Duodenal mucosa (tissue), 2 donors: ENCODE measurements around the gene UNC5B.

ENCODE experiments used
- H3K27ac ChIP-seq: one replicate; pipeline ENCODE4 v1.7.0; 2013; ENCODE audit warnings: low read depth, low read length
- H3K27me3 ChIP-seq, 2 donors: one replicate each; pipeline ENCODE4 v1.7.0; 2013; ENCODE audit warnings: low read length in 2 of 2, control low read depth in 1 of 2; ENCODE audit not compliant: insufficient read depth in 2 of 2, control insufficient read depth in 1 of 2
- H3K36me3 ChIP-seq, 2 donors: one replicate each; pipeline ENCODE4 v1.7.0; 2013; ENCODE audit warnings: low read length in 2 of 2, control low read depth in 1 of 2; ENCODE audit not compliant: insufficient read depth in 2 of 2, control insufficient read depth in 1 of 2
- H3K4me1 ChIP-seq, 2 donors: one replicate each; pipeline ENCODE4 v1.7.0; 2013; ENCODE audit warnings: low read length in 2 of 2, control low read depth in 1 of 2; ENCODE audit not compliant: insufficient read depth in 2 of 2, control insufficient read depth in 1 of 2
- H3K4me3 ChIP-seq, 2 donors: one replicate each; pipeline ENCODE4 v1.7.0; 2013; ENCODE audit warnings: low read length in 2 of 2, low read depth in 1 of 2
- H3K9ac ChIP-seq, 2 donors: one replicate each; pipeline ENCODE4 v1.7.0; 2013; ENCODE audit warnings: low read length in 2 of 2, low read depth in 1 of 2
- H3K9me3 ChIP-seq, 2 donors: one replicate each; pipeline ENCODE4 v1.7.0; 2013; ENCODE audit warnings: low read length in 2 of 2, control low read depth in 1 of 2; ENCODE audit not compliant: control insufficient read depth in 1 of 2

UNC5B gene

DNA sequence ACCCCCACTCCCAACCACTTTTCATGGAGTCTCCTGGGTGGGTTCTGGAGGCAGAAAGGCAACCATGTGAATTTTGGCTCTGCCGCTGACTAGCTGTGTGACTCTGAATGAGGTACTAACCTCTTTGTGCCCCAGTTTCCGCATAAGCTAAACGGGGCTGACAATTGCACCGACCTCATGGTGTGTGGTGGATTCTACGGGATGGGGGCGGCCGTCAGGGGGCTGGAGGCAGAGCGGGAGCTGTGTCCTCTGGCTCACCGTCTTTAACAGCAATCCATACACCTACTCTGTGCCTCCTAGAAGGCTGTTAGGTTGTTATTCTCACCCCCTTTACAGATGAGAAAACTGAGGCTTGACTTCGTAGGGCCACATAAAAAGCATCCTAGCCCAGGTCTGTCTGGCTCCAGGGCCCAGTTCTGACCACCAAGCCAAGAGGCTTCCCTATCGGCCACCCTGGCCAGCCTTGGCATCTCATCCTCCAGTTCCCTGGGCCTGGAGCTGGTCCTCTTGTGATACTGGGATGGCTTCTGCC is 102.4 kb downstream of the UNC5B start:
- Histone ChIP-seq H3K27ac (no peak overlapping the region), H3K36me3 (no peaks in the 10 kb centered on the region), H3K9ac (no peak overlapping the region), H3K4me3 (no peak overlapping the region), H3K9me3 (no peaks in the 10 kb centered on the region), H3K4me1 (peaks cover 13 to 14% of the 10 kb centered on the region in 2 donors), H3K27me3 (no peaks in the 10 kb centered on the region)

DNA sequence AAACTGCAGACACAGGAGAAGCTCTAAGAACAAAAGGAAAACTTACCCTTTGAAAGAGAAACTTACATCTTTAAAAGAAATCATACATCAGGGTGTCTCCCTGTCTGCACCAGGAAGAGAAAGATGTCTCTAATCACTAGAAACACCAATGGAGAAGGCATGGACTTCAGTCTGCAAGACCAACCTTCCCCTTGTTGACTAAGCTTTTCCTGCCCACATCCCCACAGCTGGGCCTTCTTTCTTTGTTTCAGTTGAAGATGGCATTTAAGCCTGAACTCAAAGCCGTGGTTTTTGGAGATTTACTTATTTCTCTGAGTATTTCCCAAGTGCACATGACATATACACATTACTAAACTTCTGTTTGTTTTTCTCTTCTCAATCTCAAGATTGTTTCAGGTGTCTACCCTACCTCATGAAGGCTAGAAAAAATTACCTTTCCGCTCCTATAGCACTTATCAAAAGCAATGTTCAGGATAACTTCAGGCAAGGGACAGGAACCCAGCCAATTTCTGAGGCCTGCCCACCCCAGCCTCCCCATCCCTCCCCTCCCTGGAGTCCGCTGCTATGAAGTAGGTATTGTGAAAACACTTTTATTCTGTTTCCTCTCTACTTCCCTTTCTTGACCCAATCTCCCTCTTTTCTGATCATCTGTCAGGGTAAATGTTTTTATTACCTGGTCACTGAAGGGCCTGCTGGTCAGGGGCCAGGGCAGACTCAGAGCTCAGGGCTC is 103.9 kb downstream of the UNC5B start:
- Histone ChIP-seq H3K9me3 (no peaks in the 10 kb centered on the region), H3K27me3 (no peaks in the 10 kb centered on the region), H3K9ac (no peak overlapping the region), H3K4me3 (no peak overlapping the region), H3K27ac (no peak overlapping the region), H3K4me1 (peaks cover 16 to 17% of the 10 kb centered on the region in 2 donors), H3K36me3 (no peaks in the 10 kb centered on the region)

DNA sequence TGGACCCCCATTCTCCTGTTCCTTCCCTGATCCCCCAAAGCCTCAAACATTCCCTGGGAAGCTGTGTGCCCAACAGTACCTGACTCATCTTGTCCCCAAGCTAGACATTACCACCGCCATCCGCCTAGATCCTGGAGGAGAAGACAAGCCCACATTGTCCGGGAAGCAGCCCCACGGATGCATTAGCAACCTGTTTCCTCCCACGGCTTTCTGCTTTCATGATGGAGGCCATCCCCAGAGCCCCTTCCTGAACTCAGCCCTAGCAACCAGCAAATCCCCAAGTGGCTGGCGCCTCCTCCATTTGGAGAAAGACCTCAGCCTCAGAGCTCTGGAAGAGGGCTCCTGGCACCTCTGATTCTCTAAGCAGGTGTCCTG is 104.4 kb downstream of the UNC5B start:
- no peaks in the 10 kb centered on the region for H3K36me3 ChIP-seq
- peaks cover 16 to 17% of the 10 kb centered on the region in 2 donors for H3K4me1 ChIP-seq
- no peaks in the 10 kb centered on the region for H3K27me3 ChIP-seq
- H3K9me3 ChIP-seq, result no peaks in the 10 kb centered on the region
- H3K4me3 ChIP-seq, result no peak overlapping the region
- no peak overlapping the region for H3K9ac ChIP-seq
- no peak overlapping the region for H3K27ac ChIP-seq

DNA sequence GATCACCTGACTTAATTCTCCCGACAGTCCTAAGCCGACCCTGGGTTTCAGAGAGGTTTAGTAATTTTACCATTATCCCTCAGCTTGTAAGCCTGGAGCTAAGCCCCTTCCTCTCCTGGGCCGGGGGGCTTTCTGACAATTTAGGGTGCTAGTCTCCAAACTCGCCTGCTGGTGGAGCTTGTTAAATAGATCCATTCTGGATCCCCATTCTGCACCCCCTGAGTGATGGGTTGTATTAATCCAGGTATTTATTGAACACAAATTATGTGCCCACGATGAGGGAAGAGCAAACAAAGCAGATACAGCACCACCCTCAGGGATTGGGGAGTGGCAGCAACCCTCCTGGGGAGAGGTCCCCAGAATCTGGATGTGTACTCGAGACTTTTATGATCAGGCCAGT is 105.4 kb downstream of the UNC5B start:
- Histone ChIP-seq H3K27me3 (no peaks in the 10 kb centered on the region), H3K36me3 (peaks cover 0 to under 1% of the 10 kb centered on the region in 2 donors), H3K4me3 (no peak overlapping the region), H3K9me3 (no peaks in the 10 kb centered on the region), H3K9ac (no peak overlapping the region), H3K4me1 (peaks cover 16 to 17% of the 10 kb centered on the region in 2 donors), H3K27ac (no peak overlapping the region)

DNA sequence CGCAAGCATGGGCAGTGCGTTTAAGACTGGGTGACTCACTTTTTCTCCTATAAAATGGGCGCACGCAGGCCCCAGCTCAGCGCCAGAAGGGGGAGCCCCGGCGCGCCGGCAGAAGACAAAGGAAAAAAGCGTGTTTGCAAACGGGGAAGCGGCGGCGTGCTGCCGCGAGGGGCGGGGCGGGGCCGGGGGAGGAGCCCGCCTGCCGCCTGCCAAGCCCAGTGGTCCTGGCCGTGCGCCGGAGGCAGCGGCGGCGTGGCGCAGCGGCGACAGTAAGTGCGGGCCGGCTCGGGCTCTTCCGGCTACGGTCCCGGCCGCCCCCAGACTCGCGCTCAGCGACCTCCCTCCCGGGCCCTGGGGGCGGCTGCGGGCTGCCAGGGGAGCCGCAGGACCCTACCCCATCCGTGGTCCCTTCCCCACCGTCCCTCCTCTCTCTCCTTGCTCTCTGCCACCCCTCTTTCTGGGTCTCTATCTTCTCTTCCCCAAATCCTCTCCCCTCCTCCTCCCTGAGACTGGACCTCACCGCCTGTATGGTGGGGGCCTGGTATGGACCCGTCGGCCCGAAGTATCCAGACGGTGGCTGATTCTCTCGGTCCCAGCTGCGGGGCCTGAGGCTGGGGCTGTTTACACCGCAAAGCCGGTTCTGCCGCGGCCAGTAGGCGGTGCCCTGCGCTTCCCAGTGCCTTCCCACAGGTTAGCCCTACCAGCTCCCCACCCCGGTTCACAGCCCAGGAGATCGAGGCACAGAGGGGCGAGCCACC is 106.9 kb downstream of the UNC5B start, which contains the start of gene SLC29A3:
Gene SLC29A3 (plus strand): TSS at position 218 of the 758 bp plus-strand sequence. CDS start 51 bp downstream, at position 269.
- peak within 1 kb of the TSS; percentile 53 to 73 for H3K9ac ChIP-seq
- no peak within 1 kb of the TSS for H3K27ac ChIP-seq
- H3K9me3 ChIP-seq, result no peaks in the 10 kb centered on the region
- H3K4me3 ChIP-seq, result peak within 1 kb of the TSS; percentile 69 to 78
- no peaks in the 10 kb centered on the region for H3K27me3 ChIP-seq
- peaks cover 0 to 8% of the 10 kb centered on the region in 2 donors for H3K36me3 ChIP-seq
- H3K4me1 ChIP-seq, result peaks cover 8 to 11% of the 10 kb centered on the region in 2 donors

DNA sequence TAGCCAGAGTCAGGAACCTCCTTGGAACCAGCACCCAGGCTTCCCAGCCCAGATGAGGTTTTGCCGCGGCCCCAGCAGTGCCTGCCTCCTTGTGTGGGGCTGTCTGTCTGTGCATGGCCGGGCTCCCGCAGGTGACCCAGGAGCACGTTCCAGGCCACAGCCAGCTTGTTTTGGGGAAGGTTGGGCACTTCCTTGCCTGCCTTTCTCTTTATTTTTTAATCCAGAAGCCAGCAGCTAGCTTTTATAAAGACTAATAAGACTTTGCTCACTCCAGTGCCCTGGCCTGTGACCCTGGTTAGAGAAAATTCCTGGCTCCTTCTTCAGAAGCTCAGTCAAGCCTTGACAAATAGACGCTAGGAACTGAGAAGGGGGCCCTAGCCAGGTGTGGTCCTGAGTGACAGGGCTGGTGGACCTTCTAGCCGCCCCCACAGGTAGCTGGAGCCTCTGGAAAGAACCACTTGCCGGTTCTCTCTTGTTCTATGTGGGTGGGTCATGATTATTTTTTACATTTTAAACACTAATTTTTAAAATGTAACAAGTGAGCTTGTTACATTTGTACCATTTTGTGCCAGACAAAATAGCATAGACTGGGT is 107.5 kb downstream of the UNC5B start:
- peaks cover 5 to 11% of the 10 kb centered on the region in 2 donors for H3K4me1 ChIP-seq
- H3K27me3 ChIP-seq, result no peaks in the 10 kb centered on the region
- H3K4me3 ChIP-seq, result peak overlapping the region; percentile 69 to 78
- H3K9me3 ChIP-seq, result no peaks in the 10 kb centered on the region
- H3K36me3 ChIP-seq, result peaks cover 4 to 8% of the 10 kb centered on the region in 2 donors
- H3K9ac ChIP-seq, result peak overlapping the region; percentile 53 to 73
- no peak overlapping the region for H3K27ac ChIP-seq

DNA sequence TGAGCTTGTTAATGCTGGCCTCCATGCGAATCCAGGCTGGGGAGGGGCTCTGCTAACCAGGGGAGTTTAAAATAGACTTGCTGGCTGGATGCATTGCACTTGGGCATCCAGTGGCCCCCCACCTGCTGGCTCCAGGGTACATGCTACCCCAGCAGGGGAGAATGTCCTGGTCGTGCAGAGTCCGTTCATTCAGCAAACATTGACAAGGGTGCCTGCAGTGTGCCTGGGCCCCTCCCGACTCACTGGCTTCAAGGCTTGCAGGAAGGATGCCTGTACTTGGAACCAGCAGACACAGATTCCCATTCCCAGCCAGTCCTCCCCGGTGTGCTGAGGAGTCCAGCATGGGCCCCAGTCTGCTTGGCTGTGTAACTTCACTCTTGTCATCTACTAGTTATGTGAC is 108.2 kb downstream of the UNC5B start:
- H3K4me3 ChIP-seq, result no peak overlapping the region

DNA sequence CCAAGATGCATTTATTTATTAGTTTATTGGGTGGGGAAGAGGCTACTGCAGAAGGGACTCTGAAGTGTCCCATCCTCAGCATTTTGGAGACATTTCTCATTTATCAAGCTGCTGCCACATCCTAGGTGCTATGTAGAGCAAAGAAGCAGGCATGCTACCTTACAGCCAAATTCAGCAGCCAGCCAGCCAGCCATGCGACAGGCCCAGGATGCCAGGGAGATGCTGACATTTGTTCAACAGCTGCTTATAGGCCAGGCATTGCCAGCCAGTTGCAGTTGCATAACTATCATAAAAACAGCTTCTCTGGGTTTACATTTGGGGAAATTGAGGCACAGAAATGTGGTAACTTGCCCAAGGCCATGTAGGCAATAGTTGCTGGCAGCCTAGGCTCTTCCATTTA is 109.0 kb downstream of the UNC5B start:
- Histone ChIP-seq H3K27ac (no peak overlapping the region), H3K9me3 (no peaks in the 10 kb centered on the region), H3K36me3 (peaks cover 4 to 8% of the 10 kb centered on the region in 2 donors), H3K4me3 (no peak overlapping the region), H3K4me1 (peaks cover 5 to 13% of the 10 kb centered on the region in 2 donors), H3K9ac (no peak overlapping the region), H3K27me3 (no peaks in the 10 kb centered on the region)

More for the DNA sequence above, 108.2 kb downstream of the UNC5B start:
- peaks cover 4 to 8% of the 10 kb centered on the region in 2 donors for H3K36me3 ChIP-seq
- H3K9me3 ChIP-seq, result no peaks in the 10 kb centered on the region
- H3K27me3 ChIP-seq, result no peaks in the 10 kb centered on the region
- no peak overlapping the region for H3K27ac ChIP-seq
- peaks cover 5 to 11% of the 10 kb centered on the region in 2 donors for H3K4me1 ChIP-seq
- H3K9ac ChIP-seq, result no peak overlapping the region

DNA sequence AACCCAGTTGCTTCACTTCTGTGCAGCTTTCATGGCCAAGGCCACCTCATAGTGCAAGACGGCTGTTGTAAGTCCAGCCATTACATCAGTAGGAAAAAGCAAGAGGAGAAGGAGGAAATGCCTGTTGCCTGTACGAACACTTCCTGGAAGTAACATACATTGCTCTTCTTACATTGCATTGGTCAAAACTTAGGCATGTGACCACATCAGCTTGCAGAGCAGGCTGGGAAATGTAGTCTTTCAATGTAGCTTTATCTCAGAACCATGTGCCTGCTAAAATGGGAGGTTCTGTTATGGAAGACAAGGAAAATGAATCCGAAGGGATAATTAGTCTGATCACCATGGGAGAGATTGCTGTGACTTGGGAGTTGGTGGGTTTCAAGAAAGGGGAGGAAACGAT is 111.0 kb downstream of the UNC5B start:
- peaks cover 4 to 12% of the 10 kb centered on the region in 2 donors for H3K36me3 ChIP-seq
- H3K27ac ChIP-seq, result no peak overlapping the region
- H3K4me1 ChIP-seq, result peaks cover 5 to 15% of the 10 kb centered on the region in 2 donors
- no peaks in the 10 kb centered on the region for H3K27me3 ChIP-seq
- H3K9me3 ChIP-seq, result no peaks in the 10 kb centered on the region
- H3K9ac ChIP-seq, result no peak overlapping the region
- H3K4me3 ChIP-seq, result no peak overlapping the region

DNA sequence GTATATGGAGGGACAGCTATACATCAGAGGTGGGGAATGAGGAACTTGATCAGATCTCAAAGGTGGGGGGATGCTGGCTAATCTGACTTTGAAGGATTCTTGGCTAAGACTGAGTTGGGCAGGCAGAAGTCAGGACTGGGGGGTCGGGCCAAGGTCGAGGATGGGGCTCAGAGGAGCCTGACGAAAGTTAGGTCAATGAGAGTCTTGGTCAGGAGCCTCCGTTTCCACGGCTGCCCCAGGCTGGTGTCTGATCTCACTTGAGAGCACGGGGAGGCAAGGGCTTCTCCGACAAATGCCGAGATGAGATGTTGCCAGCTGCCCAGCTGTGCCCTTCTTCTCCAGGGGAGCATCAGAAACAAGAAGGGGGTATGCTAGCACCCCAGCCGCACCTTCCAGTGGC is 112.4 kb downstream of the UNC5B start:
- Histone ChIP-seq H3K36me3 (peaks cover 4 to 16% of the 10 kb centered on the region in 2 donors), H3K9ac (no peak overlapping the region), H3K9me3 (no peaks in the 10 kb centered on the region)

More for the DNA sequence above, 112.4 kb downstream of the UNC5B start:
- no peak overlapping the region for H3K4me3 ChIP-seq
- H3K27ac ChIP-seq, result no peak overlapping the region
- H3K27me3 ChIP-seq, result no peaks in the 10 kb centered on the region
- H3K4me1 ChIP-seq, result peaks cover 3 to 7% of the 10 kb centered on the region in 2 donors
